Right kidney (tissue), 1 donor: ENCODE results near the gene ELAVL1.
"Not testable (repeated sequence)": the region's sequence is repeated elsewhere in the genome, so short reads cannot be mapped to it uniquely, and the experiment has no call there.

Experiments used
- DNase-seq: peaks from one replicate; pipeline ENCODE4 v3.0.0-alpha.2; 2016

ELAVL1 gene

DNA sequence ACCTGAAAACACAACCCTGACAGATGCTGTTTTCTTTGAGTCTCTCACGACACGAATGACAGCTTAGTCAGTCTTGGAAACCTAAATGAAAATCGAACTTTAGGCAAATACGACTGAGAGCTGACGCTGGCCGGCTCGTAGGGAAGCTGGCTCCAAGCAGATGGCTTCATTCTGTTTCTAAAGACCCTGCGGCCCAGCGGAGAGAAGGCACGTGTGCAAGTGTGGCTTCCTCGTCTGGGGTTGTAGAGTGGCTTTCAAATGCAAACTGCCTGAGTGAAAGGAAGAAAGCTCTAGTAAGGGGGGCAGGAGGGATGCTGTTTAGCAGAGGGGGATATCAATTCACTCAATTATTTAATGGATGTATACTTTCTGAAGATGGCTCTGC is 35.9 kb downstream of the ELAVL1 start:
- no peak for DNase-seq

DNA sequence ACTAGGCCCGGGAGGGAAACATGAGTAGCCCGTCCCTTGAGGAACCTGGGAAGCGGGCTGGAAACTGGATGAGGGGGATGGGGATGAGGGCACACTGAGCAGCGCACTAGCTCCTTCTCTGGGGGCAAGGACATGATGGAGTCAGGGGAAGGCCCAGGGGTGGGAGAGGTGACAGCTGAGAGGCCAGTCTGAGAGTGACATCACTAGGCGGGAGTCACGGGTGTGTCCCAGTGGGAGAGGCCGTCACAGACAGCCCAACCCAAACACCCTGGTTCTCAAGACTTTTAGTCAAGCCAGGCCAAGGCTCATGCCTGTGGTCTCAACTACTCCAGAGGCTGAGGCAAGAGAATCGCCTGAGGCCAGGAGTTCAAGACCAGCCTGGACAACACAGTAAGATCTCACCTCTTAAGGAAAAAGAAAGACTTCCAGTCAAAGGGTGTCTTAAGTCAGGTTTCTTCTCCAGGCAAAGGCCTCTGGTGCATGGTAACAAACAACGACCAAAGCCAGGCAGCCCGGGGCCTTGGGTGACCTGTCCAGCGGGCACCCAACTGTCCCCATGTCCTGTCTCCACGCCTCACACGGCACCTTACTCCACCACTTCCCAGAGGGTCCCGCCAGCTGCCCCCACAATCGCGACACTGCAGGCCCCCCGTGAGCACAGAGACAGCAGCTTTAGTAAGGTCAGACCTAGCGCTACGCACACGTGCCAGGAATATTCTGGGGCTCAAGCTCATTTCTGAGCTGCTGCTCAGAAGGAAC is 36.5 kb downstream of the ELAVL1 start:
- DNase-seq: no peak

DNA sequence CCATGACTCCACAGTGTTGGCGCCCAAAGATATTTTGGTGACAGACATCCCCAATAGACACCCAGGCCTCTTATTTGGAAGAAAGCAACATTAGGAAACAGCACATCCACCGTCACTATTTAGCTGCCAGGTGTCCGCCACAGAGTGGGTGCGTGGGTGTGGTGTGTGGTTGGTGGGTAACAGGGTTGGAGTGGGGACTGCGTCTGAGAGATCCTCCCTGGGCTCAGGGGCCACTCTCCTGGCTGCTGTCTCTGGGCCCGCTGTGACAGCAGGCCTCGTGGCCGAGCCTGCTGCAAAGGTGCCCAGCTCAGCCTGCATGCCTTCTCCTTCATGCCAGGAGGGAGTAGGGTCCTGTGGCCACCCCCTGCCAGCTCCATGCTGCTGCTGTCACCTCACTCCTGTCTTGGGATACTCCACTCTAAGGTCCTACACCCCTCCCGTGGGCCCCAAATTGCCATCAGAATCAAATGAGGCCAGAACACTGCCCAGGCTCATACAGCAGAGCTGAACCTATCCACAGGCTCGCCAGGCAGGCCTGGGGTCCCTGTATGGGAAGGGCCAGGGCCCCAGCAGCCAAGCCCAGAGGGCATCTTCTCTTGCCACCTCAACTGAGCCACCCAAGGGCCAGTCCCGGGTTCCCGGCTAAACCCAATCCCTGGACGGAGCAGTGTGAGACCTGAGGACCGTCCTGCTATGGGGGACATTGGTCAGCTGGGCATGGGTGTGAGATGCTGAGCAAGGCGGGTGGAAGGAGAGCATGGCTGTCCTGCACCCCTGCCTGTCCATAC is 37.2 kb downstream of the ELAVL1 start:
- DNase-seq: no peak

DNA sequence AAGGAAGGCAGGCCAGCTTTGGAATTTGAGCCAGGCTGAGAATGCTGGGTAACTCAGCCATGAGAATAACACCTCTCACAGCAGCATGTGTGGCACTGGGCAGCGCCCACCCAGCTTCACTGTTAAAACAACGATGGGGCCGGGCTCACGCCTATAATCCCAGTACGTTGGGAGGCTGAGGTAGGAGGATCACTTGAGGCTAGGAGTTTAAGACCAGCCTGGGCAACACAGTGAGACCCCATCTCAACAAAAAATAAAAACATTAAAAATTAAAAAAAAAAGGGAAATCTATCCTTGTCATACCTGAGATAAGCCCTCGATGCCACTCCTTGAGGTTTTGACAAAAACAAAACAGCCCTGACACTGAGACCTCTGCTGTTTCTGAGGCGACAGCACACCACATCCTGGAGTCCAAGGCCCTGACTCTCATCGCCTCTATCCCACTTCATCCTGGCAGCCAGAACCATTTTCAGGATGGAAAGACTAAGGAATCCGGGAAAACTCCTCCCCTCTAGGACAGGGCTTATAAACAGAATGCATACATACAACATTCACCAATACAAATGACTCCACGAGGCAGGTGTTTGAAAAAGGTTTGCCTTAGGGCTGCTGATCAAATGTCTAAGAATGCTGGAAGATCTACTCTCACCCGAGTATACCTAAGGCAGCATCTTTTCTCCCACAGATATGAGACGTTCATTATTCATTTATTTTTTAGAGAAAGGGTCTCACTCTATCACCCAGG is 39.3 kb downstream of the ELAVL1 start:
- DNase-seq: no peak

DNA sequence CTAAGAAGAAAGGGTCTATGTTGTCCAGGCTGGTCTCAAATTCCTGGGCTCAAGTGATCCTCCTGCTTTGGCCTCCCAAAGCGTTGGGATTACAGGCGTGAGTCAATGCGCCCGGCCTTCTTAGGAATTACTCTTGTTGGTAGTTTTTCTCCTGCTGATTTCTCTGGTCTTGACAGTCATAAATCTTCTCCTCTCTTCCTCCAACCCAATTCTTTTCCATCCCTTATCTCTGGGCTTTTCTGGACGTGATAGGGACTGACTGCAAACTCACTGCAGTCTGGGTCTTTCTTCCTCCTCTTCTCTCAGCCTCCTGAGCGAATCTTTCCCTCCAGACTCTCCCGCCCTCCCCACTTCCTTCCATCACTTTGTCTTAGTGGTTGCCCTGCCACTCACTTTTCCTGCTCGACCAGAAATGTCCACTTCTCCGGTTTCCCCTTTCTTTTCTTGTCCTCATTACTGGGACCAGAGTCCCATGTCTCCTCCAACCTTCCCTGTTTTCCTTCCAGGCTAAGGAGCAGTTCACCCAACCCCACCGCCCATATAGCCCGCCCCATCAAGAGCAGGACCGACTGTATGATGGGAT is 40.1 kb downstream of the ELAVL1 start:
- DNase-seq: no peak

GRCh38 chr19:7963566-7963965 is 41.9 kb downstream of the ELAVL1 start:
- no peak for DNase-seq

DNA sequence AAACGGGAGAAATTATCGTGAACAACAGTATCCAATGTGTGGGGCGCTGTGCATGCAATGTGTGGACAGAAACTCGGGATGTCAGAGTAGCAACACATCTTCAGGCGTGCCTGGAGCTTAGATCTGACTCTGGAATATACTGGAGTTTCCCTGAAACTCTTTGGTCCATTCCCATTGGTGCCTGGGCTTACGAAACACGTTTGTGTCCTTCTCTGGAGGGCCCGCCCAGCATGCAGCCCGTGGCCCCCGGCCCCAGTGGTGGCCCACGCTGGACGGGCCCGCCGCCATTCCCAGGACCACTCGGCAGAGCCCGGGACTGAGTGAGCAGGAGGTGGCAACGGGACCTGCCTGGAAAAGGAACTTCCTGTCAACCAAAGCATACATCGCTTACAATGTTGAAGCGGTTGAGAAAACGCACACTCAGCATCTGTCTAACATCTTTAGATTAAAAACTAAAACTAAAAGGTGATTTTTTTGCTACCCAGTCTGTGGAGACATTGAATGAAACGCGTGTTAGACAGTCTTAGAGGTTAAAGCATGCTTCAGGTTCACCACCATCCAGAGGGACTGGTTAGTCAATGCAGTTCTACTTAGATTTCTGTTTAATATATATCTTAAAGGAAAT is 42.7 kb downstream of the ELAVL1 start:
- DNase-seq: no peak

DNA sequence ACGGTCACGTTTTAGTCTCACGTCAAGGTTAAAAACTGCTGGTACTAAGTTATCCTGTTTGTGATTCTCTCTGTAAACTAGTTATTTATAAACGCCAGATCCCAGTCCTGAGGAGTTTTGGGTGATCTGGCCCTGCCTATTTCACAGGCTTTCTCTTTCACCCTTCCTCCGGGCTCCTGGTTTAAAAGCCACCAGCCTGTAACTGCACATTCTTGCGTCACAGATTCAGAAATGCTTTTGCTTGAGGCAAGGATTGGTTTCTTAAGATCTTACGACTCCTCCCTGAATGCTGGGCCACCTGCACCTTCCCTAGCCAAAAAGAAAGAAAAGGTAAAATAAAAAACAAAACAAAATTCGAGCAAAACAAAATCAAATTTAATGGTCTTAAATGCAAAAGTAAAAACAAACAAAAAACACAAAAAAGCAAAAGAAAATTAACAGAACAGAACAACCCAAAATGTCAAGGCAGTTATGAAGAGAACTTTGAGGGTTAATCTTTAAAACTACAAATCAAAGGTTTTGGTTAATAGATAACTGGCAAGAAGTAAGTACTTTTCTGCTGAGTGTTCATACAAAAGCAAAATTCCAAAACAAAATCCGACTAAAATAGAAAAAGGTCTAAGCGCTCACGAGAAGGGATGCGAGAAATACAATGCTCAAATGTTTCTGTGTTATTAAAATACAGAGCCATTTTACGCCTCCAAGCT is 43.4 kb downstream of the ELAVL1 start:
- DNase-seq: no peak

- not testable (repeated sequence) for DNase-seq
These were observed 44.4 kb downstream of the ELAVL1 start for GRCh38 chr19:7961082-7961481.

GRCh38 chr19:7959211-7959610 is 46.2 kb downstream of the ELAVL1 start:
- DNase-seq: no peak

DNA sequence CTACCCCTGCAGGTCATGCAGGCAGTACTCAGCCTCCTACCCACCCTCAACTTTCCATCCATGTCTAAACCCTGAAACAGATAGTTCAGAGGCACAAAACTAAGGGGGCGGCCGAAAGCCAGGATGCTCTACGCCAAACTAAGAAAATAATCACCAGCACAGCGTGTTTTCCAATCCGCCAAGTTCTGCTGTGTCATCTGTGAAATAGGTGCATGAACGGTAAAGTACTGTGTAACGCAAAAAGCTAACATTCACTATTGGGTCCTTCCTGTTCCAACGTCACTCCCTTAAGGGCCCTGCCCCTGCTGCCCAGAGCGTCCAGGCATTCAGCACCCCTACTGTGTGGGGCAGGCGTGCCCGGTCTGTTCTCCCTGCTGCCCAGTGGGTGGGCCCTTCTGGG is 49.7 kb downstream of the ELAVL1 start:
- DNase-seq: no peak

DNA sequence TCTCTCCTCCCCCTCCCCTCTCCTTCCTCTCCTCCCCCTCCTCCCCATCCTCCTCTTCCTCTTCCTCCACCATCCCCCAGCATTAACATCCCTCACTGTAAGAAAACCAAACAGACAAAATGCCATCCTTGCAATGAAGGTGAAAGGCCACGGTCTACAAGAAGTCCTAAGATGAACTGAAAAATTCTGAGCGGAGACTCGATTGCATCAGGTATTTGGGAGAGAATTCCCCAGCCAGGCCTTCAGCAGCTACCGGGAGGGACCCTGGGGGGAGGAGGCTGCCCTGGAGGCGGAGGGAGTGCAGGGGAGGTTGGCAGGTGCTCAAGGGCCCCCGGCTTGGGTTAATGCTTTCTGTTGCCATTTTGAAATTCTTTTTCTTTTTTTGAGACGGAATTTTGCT is 51.9 kb downstream of the ELAVL1 start:
- DNase-seq: no peak

DNA sequence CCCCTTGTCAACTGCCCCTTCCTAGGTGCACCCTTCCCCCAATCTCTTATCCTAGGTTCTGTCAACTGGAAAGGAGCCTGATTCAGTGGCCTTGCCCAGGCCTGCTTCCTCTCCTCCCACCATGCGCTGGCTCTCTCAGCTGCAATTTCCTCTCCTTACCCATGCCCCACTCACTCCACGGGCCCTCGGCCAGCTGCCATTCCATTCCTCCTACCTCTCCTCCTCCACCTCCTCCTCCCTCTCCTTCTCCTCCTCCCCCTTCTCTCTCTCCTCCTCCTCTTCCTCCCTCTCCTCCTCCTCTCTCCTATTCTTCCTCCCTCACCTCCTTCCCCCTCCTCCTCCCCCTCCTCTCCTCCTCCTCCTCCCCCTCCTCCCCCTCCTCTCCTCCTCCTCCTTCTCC is 52.4 kb downstream of the ELAVL1 start:
- no peak for DNase-seq

- DNase-seq: no peak
These were observed 57.5 kb downstream of the ELAVL1 start for GRCh38 chr19:7947939-7948338.

GRCh38 chr19:7944177-7944761 is 61.2 kb downstream of the ELAVL1 start:
- DNase-seq: no peak

DNA sequence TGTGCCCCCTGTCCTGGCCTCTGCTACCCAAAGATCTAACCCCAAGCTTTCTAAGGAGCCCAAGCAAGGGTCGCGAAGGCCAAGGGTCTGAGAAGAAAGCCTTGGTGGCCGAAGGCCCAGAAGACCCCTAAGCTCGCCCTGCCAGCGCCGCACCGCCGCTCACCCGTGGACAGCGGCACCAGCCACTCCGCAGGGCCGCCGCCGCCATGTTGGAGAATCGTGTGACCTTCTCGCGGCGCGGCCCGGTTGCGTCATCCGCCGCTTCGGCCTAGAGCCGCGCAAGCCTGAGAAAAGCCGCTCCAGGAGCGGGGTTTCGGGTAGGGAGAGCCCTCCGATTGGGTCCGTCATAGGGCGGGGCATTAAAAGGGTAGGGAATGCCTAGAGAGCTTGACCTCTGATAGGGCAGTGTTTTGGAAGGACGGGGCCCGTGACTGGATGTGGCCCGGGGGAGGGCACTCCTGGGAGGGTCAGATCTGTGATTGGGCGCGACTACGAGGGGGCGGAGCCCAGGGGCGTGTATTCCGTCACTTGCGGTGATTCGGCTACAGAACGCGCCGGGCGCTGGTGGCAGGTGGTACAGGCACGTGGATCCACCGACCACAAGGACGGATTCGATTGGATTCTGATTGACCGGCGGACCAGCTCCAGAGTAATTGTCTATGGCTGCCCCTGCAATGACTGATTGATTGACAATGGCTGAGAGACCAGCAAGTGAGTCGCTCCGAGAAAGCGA is 61.8 kb downstream of the ELAVL1 start, which contains the start of gene TIMM44:
TIMM44 (minus strand) TSS at position 223 of the 733 bp plus-strand sequence; CDS start at position 208, 15 bp downstream.
- DNase-seq: peak; percentile 93

DNA sequence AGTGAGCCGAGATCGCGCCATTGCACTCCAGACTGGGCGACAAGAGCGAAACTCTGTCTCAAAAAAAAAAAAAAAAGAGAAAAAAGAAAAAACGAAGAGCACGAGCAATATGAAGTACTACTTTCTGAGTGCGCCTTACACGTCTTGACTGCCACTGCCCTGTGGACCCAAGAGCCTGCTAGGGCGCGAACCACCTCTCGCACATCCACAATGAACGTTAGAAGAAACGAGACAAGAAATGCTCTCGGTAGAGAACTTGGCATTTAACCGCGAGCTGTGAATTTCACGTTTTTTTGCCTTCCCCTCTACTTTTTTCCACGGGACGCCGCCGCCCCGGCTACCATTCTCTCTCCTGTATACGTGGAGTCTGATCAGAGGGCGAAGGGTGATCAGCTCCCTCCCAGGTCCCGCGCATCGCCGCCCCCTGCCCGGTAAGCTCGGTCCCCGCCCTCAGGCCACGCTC is 62.4 kb downstream of the ELAVL1 start:
- DNase-seq: no peak

- DNase-seq: no peak
These were observed 63.4 kb downstream of the ELAVL1 start for GRCh38 chr19:7941895-7942596.

DNA sequence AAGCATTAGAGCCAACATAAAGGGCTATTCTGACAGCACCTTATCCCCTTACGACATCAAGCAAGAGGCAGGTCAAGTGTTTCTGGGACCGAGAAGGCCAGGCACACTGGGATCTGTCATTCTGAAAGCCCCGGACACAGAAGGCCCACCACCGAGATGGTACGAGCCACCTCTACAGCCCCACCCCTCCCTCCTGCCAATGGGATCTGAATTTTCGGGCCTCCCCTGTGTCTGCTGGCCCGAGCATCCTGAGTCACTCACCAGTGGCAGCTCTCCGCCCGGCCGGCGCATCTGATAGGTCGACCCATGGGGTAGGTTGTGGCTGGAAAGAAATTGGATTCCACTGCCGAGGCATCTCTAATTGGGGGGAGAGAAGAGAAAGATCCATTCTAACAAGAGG is 64.6 kb downstream of the ELAVL1 start:
- no peak for DNase-seq

DNA sequence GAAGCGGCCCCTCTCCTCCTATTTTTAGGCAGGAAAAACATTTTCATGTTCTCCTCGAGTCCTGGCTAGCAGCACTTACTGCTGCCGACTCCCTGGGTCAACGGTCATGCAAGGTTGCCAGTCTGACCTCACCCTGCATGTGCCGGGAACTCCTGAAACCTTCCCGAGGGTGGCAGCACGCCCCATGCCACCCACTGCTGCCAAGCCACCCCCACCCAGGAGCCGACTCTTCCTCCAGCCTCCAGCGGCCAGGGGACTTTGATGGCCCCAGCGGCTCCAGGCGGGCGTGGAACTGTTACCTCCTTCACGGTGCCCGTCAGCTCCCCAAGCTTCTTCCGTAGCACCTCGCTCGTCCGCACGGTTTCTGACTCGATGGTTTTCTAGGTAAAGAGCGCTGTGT is 70.7 kb downstream of the ELAVL1 start:
- DNase-seq: no peak
